Islet of Langerhans (tissue), 1 donor: ENCODE measurements around the gene ATXN7L1.
"Not testable (repeated sequence)": the region's sequence is repeated elsewhere in the genome, so short reads cannot be mapped to it uniquely, and the experiment has no call there.

Experiments used
- FAIRE-seq: peaks from one replicate; lab custom pipeline; 2011; peaks lifted over from hg19 to GRCh38; lab: Jason Lieb, UNC

The ATXN7L1 gene

GRCh38 chr7:105887569-105888189 lies 11.3 kb upstream of the ATXN7L1 start:
- FAIRE-seq: no peak

- no peak for FAIRE-seq
These were observed 10.4 kb upstream of the ATXN7L1 start for GRCh38 chr7:105886776-105887175.

- no peak for FAIRE-seq
These were observed 9.2 kb upstream of the ATXN7L1 start for GRCh38 chr7:105885387-105886111.

- FAIRE-seq: not testable (repeated sequence)
These were observed 6.8 kb upstream of the ATXN7L1 start for GRCh38 chr7:105883179-105883578.

GRCh38 chr7:105881439-105881838 lies 5.0 kb upstream of the ATXN7L1 start:
- no peak for FAIRE-seq

GRCh38 chr7:105880571-105881330 lies 4.4 kb upstream of the ATXN7L1 start:
- no peak for FAIRE-seq

- no peak for FAIRE-seq
These were observed 3.4 kb upstream of the ATXN7L1 start for GRCh38 chr7:105879782-105880181.

- no peak for FAIRE-seq
These were observed 2.6 kb upstream of the ATXN7L1 start for GRCh38 chr7:105878746-105879605.

GRCh38 chr7:105877736-105878135 lies 1.3 kb upstream of the ATXN7L1 start:
- no peak for FAIRE-seq

GRCh38 chr7:105876964-105877601 lies 684 bp upstream of the ATXN7L1 start:
- FAIRE-seq: no peak

GRCh38 chr7:105875505-105875904 lies 894 bp downstream of the ATXN7L1 start:
- FAIRE-seq: no peak

GRCh38 chr7:105874055-105874454 lies 2.3 kb downstream of the ATXN7L1 start:
- FAIRE-seq: no peak

GRCh38 chr7:105872491-105872890 lies 3.9 kb downstream of the ATXN7L1 start:
- no peak for FAIRE-seq

- no peak for FAIRE-seq
These were observed 5.3 kb downstream of the ATXN7L1 start for GRCh38 chr7:105871142-105871541.

- no peak for FAIRE-seq
These were observed 10.1 kb downstream of the ATXN7L1 start for GRCh38 chr7:105866102-105866801.

GRCh38 chr7:105863876-105864275 lies 12.5 kb downstream of the ATXN7L1 start:
- no peak for FAIRE-seq

- no peak for FAIRE-seq
These were observed 13.6 kb downstream of the ATXN7L1 start for GRCh38 chr7:105862770-105863169.

- no peak for FAIRE-seq
These were observed 14.1 kb downstream of the ATXN7L1 start for GRCh38 chr7:105862276-105862675.

- FAIRE-seq: no peak
These were observed 15.2 kb downstream of the ATXN7L1 start for GRCh38 chr7:105861224-105861623.

GRCh38 chr7:105860793-105861192 lies 15.6 kb downstream of the ATXN7L1 start:
- no peak for FAIRE-seq
